NCI-H2227 (cell line): ENCODE measurements around the gene SDF2L1.
A peak's percentile ranks its signal among the peaks of the same experiment; 100 is the strongest.
"Not testable (repeated sequence)": the region's sequence is repeated elsewhere in the genome, so short reads cannot be mapped to it uniquely, and the experiment has no call there.

ENCODE experiments used
- DNase-seq: peaks from one replicate; lab custom pipeline; 2025; ENCODE audit not compliant: unreplicated experiment; lab: John Stamatoyannopoulos, UW

Gene SDF2L1

GRCh38 chr22:21641789-21642583 lies at the start of gene SDF2L1:
Gene SDF2L1, plus strand, starts transcription at chr22:21642302. Its CDS starts 35 bp downstream, at chr22:21642337.
- peak; percentile 99 for DNase-seq

DNA sequence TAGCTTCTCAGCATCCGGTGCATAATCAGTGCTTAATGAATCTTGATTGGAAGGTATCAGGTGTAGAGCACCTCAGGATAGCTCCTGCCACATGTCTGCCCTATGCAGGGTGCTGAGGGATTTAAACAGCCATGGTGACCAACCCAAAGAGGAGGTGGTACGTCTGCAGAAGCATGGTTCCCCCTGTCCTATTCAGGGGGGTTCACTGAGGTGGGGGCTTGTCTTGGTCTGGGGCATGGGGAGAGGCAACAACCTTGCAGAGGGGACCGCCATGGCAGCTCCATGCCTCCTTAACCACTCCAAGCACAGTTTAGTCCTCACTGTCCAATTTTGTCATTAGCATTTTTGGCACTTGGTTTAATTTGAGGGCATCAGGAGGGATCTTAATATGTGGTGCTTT lies 49.7 kb upstream of the SDF2L1 start:
- DNase-seq = no peak

- DNase-seq = peak; percentile 15
These were observed 48.5 kb upstream of the SDF2L1 start for GRCh38 chr22:21593406-21594232.

- DNase-seq = no peak
These were observed 47.1 kb upstream of the SDF2L1 start for GRCh38 chr22:21594865-21595452.

DNA sequence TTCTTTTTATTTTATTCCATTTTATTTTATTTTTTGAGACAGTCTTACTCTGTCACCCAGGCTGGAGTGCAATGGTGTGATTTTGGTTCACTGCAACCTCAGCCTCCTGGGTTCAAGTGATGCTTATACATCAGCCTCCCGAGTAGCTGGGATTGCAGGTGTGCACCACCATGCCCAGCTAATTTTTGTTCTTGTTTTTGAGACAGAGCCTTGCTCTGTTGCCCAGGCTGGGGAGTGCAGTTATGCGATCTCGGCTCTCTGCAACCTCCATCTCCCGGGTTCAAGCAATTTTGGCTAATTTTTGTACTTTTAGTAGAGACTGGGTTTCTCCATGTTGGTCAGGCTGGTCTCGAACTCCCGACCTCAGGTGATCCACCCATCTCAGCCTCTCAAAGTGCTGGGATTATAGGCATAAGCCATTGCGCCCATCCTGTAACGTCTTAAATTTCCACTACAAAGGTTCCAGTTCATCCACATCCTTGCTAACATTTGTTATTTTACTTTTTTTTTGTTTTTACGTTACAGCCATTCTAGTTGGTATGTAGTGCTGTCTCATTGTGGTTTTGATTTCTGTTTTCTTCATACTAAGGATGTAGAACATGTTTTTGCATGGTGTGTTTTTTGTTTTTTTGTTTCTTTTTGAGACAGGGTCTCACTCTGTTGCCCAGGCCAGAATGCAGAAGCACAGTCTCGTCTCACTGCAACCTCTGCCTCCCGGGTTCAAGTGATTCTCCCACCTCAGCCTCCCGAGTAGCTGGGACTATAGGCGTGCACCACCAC lies 45.6 kb upstream of the SDF2L1 start:
- DNase-seq = not testable (repeated sequence)

- no peak for DNase-seq
These were observed 43.8 kb upstream of the SDF2L1 start for GRCh38 chr22:21598302-21598701.

DNA sequence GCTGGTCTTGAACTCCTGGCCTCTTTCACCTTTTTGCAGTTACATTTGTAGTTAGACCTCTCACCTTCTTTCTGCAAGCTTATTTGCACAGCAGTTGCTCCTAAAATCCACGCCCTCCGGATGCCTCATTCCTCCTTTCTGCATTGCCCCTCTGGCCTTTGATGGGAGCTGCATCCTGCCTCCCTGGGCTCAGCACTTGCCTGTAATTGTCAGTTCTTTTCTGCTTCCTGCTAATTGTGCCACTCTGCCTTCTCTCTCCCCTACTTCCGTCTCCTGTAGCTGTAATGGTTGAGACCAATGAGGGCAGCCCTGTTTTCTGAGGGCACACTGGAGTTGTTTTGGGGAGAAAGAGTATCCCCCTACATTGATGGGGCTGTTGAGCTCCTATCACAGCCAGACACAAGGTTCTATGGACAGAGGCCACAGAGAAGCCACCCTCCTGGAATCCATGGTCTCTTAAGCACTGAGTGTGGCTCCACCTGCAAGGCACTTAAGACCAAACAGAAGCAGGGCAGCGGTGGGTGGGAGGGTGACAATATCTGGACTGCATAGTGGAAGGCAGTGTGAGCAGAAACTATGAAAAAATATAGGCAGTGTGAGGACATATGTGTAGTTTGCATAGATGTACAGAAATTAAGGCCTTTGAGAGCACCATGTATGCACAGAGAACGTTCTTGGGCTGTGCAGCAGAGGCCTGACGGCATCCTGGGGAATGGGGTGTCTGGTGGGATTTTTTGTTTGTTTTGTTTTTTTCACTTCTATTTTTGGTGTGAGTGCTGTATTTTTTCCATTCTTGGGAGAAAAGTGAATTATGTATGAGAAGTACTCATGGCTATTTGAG lies 42.8 kb upstream of the SDF2L1 start:
- DNase-seq = peak; percentile 61

- no peak for DNase-seq
These were observed 39.5 kb upstream of the SDF2L1 start for GRCh38 chr22:21602579-21602978.

GRCh38 chr22:21603973-21604372 lies 38.1 kb upstream of the SDF2L1 start:
- no peak for DNase-seq

DNA sequence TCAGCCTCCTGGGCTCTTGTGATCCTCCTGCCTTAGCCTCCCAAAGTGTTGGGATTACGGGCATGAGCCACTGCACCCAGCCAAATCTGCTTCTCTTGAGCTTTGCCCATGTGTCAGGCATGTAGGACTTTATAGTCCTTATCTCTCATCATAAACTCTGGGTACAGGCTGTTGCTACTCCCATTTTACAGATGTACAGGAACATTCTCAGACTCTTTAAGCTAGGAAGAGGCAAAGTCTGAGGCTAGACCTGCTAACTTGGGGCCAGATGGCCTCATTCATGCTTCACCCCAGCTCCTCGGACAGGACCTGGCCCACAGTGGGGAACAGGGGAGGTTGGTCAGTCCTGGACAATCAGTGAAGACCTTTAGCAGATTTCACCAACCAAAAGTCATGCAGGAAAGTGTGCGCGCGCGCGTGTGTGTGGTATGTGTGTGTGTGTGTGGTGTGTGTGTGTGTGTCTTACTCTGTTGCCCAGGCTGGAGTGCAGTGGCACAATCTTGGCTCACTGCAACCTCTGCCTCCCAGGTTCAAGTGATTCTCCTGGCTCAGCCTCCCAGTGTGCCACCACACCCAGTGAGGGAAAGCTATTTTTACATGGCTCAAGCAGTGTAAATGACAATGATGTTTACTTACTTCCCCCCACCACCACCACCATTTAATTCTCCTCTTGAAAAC lies 36.1 kb upstream of the SDF2L1 start:
- DNase-seq = no peak

DNA sequence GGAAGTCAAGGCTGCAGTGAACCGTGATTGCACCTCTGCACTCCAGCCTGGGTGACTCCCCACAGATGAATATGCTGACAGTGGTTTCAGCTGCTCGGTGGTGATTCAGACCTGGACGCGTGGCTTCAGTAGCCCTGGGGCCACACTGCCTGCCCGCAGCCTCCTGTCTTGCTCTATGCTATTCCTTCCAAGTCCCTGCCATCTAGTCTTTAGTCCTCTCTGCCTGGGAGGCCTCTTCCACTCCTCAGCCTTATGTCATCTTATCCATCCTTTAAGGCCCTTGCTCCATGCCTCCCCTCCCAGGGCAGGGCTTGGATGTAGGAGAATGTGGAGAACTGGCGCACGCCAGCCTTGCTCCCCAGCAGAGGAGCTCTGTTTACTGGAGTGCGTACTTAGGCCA lies 35.3 kb upstream of the SDF2L1 start:
- no peak for DNase-seq

GRCh38 chr22:21609556-21610157 lies 32.4 kb upstream of the SDF2L1 start:
- not testable (repeated sequence) for DNase-seq

DNA sequence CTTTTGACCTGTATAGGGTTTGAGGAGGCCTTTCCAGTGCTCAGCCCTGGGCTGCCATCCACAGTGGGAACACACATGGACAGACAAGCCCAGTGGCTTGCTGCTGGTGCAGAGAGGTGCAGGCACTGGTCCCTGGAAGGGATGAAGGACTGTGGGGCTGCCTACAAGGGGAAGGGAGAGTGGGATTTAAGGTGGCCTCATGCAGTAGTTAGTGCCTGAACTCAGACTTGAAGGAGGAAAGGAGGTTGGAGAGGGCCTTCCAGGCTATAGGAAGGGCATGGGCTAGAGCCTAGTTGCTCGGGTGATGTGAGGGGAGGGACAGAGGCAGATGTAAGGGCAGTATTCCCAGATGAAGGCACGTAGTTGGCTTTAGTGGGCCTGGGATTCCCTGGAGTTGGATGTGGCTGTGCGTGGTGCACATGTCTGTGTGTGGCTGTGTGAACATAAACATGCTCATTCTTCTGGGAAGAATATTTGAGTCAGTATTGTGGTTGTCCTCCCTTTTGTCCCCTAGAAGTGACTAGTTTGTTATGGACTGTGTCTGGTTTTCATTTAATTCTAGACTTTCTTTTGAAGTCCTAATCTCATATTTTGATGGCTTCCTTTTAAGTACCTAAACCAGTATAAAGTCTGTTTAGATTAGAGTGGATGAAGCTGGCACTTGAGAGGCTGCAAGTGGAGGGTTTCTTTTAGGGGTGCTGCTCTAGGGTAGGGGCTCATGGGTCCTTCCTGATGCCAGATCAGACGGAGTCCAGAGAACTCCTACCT lies 30.7 kb upstream of the SDF2L1 start:
- DNase-seq = no peak

GRCh38 chr22:21612858-21613257 lies 29.2 kb upstream of the SDF2L1 start:
- DNase-seq = no peak

DNA sequence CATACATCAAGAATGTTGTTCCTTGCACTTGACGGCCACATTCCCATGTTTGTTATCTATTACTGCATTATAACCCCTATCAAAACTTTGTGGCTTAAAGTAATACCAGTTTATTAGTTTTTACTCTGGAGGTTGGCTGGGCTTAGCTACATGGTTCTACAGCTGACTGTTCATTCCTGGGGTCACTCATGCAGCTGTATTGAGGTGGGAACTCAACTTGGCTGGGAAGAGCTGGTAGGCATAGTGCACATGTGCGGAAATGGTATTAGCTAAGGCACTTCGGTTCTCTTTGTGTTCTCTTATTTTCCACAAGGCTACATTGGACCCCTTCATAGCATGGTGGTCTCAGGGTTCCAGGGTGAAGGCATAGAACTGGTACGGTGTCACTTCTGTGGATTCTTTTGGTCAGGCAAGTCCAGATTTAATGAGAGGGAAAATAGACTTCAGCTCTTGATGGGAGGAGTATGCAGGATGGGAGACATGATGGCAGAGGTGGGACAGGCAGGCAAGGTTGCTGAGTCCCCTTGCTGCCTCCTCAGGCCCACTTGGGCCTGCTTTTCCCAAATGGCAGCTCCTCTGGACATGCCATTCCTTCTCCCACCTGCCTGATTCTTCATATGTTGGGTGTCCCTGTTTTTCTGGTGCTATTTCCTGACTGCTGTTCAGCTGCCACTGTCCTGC lies 28.4 kb upstream of the SDF2L1 start:
- DNase-seq = no peak

- DNase-seq = no peak
These were observed 26.4 kb upstream of the SDF2L1 start for GRCh38 chr22:21615731-21616130.

DNA sequence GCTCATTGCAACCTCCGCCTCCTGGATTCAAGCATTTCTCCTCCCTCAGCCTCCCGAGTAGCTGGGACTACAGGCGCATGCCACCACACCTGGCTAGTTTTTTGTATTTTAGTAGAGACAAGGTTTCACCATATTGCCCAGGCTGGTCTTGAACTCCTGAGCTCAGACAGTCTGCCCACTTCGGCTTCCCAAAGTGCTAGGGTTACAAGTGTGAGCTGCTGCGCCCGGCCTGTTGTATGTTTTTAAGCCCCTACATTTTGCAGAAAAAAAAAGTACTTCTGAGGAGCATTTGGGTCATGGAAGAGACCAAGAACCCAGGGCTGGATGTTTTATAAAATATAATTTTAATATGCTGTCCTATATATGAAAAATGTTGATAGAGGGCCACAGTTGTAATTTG lies 24.8 kb upstream of the SDF2L1 start:
- not testable (repeated sequence) for DNase-seq

DNA sequence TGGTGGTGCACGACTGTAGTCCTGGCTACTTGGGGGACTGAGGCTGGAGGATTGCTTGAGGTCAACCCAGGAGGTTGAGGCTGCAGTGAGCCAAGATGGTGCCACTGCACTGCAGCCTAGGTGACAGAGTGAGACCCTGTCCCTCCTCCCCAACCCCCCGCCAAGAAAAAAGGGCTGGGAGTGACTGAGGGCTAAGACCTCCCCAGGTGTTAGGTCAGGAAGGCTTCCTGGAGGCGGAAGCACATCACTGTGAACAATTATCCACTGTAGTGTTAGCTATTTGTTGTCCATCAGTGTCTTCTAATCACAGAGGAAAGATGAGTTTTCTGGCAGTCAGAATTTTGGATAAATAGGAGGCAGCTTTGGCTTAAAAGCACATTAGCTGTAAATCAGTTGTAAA lies 21.1 kb upstream of the SDF2L1 start:
- DNase-seq = no peak
